ENCODE data around the gene CHIT1.
"Not testable (repeated sequence)": the region's sequence is repeated elsewhere in the genome, so short reads cannot be mapped to it uniquely, and the experiment has no call there.

GRCh38 chr1:203266140-203266539, 36.7 kb upstream of the CHIT1 start:
- not testable (repeated sequence) for TF ChIP-seq CTCF, POLR2A, EP300 (IDR thresholded peaks at IDR 0.05)

All from ovary (tissue), 3 donors.